Mammary epithelial cell (primary cell): ENCODE data around the gene FBXO24.
"Not testable (repeated sequence)": the region's sequence is repeated elsewhere in the genome, so short reads cannot be mapped to it uniquely, and the experiment has no call there.

Experiments used
- CTCF ChIP-seq, 2 donors: IDR thresholded peaks in 1 of 2; conservative IDR thresholded peaks in 1 of 2; 2 replicates each; pipeline ENCODE4 v1.5.1; 2011 to 2012; ENCODE audit warnings: inconsistent platforms in 2 of 2, low read length in 2 of 2, mild to moderate bottlenecking in 2 of 2, control low read depth in 1 of 2, low read depth in 1 of 2; ENCODE audit not compliant: insufficient read depth in 1 of 2; ENCODE audit errors: extremely low read depth in 1 of 2
- EZH2 ChIP-seq: IDR thresholded peaks from 2 replicates; pipeline ENCODE4 v1.6.1; 2012; ENCODE audit warnings: low read length, inconsistent platforms, borderline replicate concordance

- TF ChIP-seq CTCF (conservative IDR thresholded peaks at IDR 0.05 in 1 of 2, IDR thresholded peaks at IDR 0.05 in 1 of 2; ENCODE audit: extremely low read depth in 1 of 2, insufficient read depth in 1 of 2, low read depth in 1 of 2, low read length in 2 of 2); EZH2: not testable (repeated sequence)
These were observed 49.4 kb upstream of the FBXO24 start for GRCh38 chr7:100536695-100537094.
